ENCODE measurements around the gene COL16A1. TPM values are rescaled to one million over a fixed set of nuclear protein-coding genes. Genes with fewer than 3 reads are reported as not detected.

The COL16A1 gene
- total RNA-seq, 4 donors from 2014 or later: 14.3 to 135 (median 40.1) TPM

- no peaks in the 10 kb centered on the region for H3K36me3 ChIP-seq
- DNase-seq: peak; percentile 72
- 7 to 46% methylated on average over 2 to 5 of the region's 5 CpGs for WGBS, 2 donors (ENCODE audit: low coverage in 1 of 2)
- no peaks in the 10 kb centered on the region for H3K9me3 ChIP-seq
- H3K27ac ChIP-seq: no peak overlapping the region
- TF ChIP-seq POLR2A (IDR thresholded peaks at IDR 0.05): no peak
- TF ChIP-seq EP300 (IDR thresholded peaks at IDR 0.05; ENCODE audit: low read depth): no peak
- TF ChIP-seq POLR2AphosphoS5 (IDR thresholded peaks at IDR 0.05): no peak
- TF ChIP-seq, protein P1, sequence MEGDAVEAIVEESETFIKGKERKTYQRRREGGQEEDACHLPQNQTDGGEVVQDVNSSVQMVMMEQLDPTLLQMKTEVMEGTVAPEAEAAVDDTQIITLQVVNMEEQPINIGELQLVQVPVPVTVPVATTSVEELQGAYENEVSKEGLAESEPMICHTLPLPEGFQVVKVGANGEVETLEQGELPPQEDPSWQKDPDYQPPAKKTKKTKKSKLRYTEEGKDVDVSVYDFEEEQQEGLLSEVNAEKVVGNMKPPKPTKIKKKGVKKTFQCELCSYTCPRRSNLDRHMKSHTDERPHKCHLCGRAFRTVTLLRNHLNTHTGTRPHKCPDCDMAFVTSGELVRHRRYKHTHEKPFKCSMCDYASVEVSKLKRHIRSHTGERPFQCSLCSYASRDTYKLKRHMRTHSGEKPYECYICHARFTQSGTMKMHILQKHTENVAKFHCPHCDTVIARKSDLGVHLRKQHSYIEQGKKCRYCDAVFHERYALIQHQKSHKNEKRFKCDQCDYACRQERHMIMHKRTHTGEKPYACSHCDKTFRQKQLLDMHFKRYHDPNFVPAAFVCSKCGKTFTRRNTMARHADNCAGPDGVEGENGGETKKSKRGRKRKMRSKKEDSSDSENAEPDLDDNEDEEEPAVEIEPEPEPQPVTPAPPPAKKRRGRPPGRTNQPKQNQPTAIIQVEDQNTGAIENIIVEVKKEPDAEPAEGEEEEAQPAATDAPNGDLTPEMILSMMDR (IDR thresholded peaks at IDR 0.05): no peak
- H3K4me3 ChIP-seq: no peak overlapping the region
- peaks cover 6% of the 10 kb centered on the region for H3K27me3 ChIP-seq
- H3K4me1 ChIP-seq: no peaks in the 10 kb centered on the region
- in situ Hi-C loops (cut with MboI; ENCODE audit: low pct_ligation_motif_present in 1 of 4, low pct_unique_long_range_greater_than_20kb in 1 of 4, low sequenced_read_pairs in 3 of 4) (no loop called here), intact Hi-C loops (cut with DNase I; ENCODE audit: low total_unique reads) (no loop called here)
Measured at GRCh38 chr1:31723828-31724359, 20.1 kb upstream of the COL16A1 start.

DNA sequence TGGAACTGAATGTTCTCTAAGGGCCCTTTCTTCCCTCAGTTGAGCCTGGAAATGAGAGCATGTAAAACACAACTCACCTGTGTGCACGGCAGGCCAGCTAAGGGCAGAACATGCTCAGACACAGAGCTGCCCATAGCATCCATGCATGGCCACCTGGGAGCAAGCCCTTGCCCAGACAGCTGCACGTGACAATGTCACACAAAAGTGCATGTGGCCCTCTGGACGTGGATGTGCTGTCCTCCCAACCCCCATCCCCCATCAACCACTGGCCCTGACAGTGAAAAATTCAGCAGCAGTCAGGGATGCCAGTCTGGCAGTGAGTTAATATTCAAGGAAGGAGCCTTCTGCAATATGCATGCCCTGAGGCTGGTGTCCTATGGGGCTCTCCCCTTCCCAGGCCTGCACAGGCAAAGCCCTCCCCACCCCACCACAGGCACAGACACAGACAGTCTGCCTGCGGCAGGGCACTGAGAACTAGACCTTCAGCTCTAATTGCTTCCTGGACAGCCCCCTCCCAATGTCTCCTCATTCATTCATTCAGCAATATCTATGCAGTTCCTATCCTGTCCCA is 14.6 kb upstream of the COL16A1 start:
- TF ChIP-seq POLR2A (IDR thresholded peaks at IDR 0.05) (no peak), POLR2AphosphoS5 (IDR thresholded peaks at IDR 0.05) (no peak), EP300 (IDR thresholded peaks at IDR 0.05; ENCODE audit: low read depth) (no peak)
- TF ChIP-seq, protein P1 (IDR thresholded peaks at IDR 0.05): no peak
- 55% methylated on average over 4 of the region's 4 CpGs; no CpG with 5 or more reads in 1 of the 2 donors for WGBS, 2 donors (ENCODE audit: low coverage in 1 of 2)
- no peak for DNase-seq
- in situ Hi-C loops (cut with MboI; ENCODE audit: low pct_ligation_motif_present in 1 of 4, low pct_unique_long_range_greater_than_20kb in 1 of 4, low sequenced_read_pairs in 3 of 4) (no loop called here), intact Hi-C loops (cut with DNase I; ENCODE audit: low total_unique reads) (loop anchor here (5.0 kb wide), 1 partner anchor 51 kb away; no protein-coding TSS in a partner anchor)
- no peak overlapping the region for H3K27ac ChIP-seq
- H3K9me3 ChIP-seq: no peaks in the 10 kb centered on the region
- peaks cover 14% of the 10 kb centered on the region for H3K27me3 ChIP-seq
- peaks cover under 1 to 27% (median 22%) of the 10 kb centered on the region in 4 donors for H3K4me1 ChIP-seq
- no peak overlapping the region for H3K4me3 ChIP-seq
- no peaks in the 10 kb centered on the region for H3K36me3 ChIP-seq

DNA sequence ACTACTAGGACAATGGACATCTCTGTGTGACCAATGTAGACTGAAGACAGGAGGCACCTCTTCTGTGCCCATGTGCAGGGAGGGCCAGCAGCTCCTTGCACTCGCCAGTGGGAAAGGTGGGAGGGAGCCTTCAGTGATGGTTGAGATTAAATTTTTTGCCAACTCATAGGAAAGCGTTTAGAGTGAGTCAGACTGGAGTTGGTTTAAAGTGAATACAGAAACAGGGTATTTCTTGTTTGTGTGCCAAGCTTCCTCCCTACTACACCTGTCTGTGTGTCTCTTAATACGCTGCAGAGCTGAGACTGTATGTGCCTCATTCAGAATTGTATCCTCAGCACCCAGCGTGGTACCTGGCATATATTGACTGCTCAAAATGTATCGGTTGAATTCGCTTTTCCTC is 13.5 kb upstream of the COL16A1 start:
- 29 to 76% methylated on average over 1 to 6 of the region's 6 CpGs for WGBS, 2 donors (ENCODE audit: low coverage in 1 of 2)
- TF ChIP-seq, protein P1 (IDR thresholded peaks at IDR 0.05): no peak
- TF ChIP-seq POLR2A (IDR thresholded peaks at IDR 0.05): no peak
- TF ChIP-seq EP300 (IDR thresholded peaks at IDR 0.05; ENCODE audit: low read depth): no peak
- TF ChIP-seq POLR2AphosphoS5 (IDR thresholded peaks at IDR 0.05): no peak
- in situ Hi-C loops (cut with MboI; ENCODE audit: low pct_ligation_motif_present in 1 of 4, low pct_unique_long_range_greater_than_20kb in 1 of 4, low sequenced_read_pairs in 3 of 4): no loop called here

DNA sequence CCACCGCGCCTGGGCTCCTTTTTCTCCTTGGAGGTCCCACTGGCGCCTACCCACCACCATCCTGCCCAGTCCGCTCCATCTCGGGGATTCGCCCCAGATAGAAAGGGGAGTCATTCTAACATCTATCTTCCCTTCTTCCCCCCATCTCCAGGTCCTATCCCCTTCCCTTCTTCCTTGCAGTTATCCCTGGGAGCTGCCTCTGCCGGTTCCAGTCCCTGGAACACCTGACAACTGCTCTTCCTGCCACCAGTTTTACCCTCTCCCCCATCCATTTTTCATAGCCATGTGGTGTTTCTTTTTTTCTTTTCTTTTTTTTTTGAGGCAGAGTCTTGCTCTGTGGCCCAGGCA is 12.0 kb upstream of the COL16A1 start:
- TF ChIP-seq POLR2A (IDR thresholded peaks at IDR 0.05): no peak
- TF ChIP-seq, protein P1 (IDR thresholded peaks at IDR 0.05): peak in 3 of 5 experiments; percentile 26 to 48 (median 35)
- intact Hi-C loops (cut with DNase I; ENCODE audit: low total_unique reads): loop anchor here (5.0 kb wide), 1 partner anchor 49 kb away; no protein-coding TSS in a partner anchor
- H3K36me3 ChIP-seq: no peaks in the 10 kb centered on the region
- H3K9me3 ChIP-seq: no peaks in the 10 kb centered on the region
- in situ Hi-C loops (cut with MboI; ENCODE audit: low pct_ligation_motif_present in 1 of 4, low pct_unique_long_range_greater_than_20kb in 1 of 4, low sequenced_read_pairs in 3 of 4): no loop called here
- WGBS, 2 donors (ENCODE audit: low coverage in 1 of 2): 0 to 10% methylated on average over 4 to 7 of the region's 7 CpGs
- peak overlapping the region in 2 of 4 donors; percentile 20 to 39 for H3K4me3 ChIP-seq
- H3K27me3 ChIP-seq: peaks cover 11% of the 10 kb centered on the region
- no peak for DNase-seq
- peaks cover 15 to 43% (median 35%) of the 10 kb centered on the region in 4 donors for H3K4me1 ChIP-seq
- peak overlapping the region; percentile 82 to 92 (median 88) for H3K27ac ChIP-seq

More for the DNA sequence above, 13.5 kb upstream of the COL16A1 start:
- Histone ChIP-seq H3K4me1 (peaks cover 11 to 38% (median 33%) of the 10 kb centered on the region in 4 donors), H3K9me3 (no peaks in the 10 kb centered on the region), H3K27me3 (peaks cover 14% of the 10 kb centered on the region), H3K4me3 (no peak overlapping the region), H3K27ac (no peak overlapping the region), H3K36me3 (no peaks in the 10 kb centered on the region)
- intact Hi-C loops (cut with DNase I; ENCODE audit: low total_unique reads): loop anchor here (5.0 kb wide), 1 partner anchor 50 kb away; no protein-coding TSS in a partner anchor
- no peak for DNase-seq

Data from transverse colon (tissue), 4 donors.